MM.1S (cell line): ENCODE measurements around the gene TP53I13.

Experiments
- DNase-seq: peaks from one replicate; pipeline ENCODE4 v3.0.0-alpha.2; 2015
- H2AFZ ChIP-seq: fragments of 300-600 bp; sonication (generic); 2 replicates; pipeline ENCODE4 v1.6.0; 2016; ENCODE audit warnings: antibody characterized with exemption, low read length
- H3F3A ChIP-seq: fragments of 300-600 bp; sonication (generic); 2 replicates; pipeline ENCODE4 v1.6.1; 2016; ENCODE audit warnings: mild to moderate bottlenecking, antibody characterized with exemption, low read length, moderate library complexity, mixed read lengths; ENCODE audit not compliant: insufficient read depth
- H3K27ac ChIP-seq: fragments of 300-600 bp; sonication (generic); 2 replicates; pipeline ENCODE4 v1.5.1; 2016; ENCODE audit warnings: mild to moderate bottlenecking, low read length
- H3K27me3 ChIP-seq: fragments of 300-600 bp; sonication (generic); replicated peaks from 2 replicates; pipeline ENCODE4 v1.6.0; 2016; ENCODE audit warnings: low read length; ENCODE audit not compliant: insufficient read depth
- H3K36me3 ChIP-seq: fragments of 300-600 bp; sonication (generic); replicated peaks from 2 replicates; pipeline ENCODE4 v1.6.1; 2016; ENCODE audit warnings: mild to moderate bottlenecking, low read length, mixed read lengths; ENCODE audit not compliant: insufficient read depth
- H3K4me1 ChIP-seq: fragments of 300-600 bp; sonication (generic); 2 replicates; pipeline ENCODE4 v1.6.1; 2016; ENCODE audit warnings: low read length, mixed read lengths
- H3K4me2 ChIP-seq: fragments of 300-600 bp; sonication (generic); 2 replicates; pipeline ENCODE4 v1.6.0; 2016; ENCODE audit warnings: low read depth, low read length
- H3K4me3 ChIP-seq: fragments of 300-600 bp; sonication (generic); 2 replicates; pipeline ENCODE4 v1.5.1; 2016; ENCODE audit warnings: low read length, mixed read lengths
- H3K79me2 ChIP-seq: fragments of 300-600 bp; sonication (generic); 2 replicates; pipeline ENCODE4 v1.6.1; 2016; ENCODE audit warnings: mixed run types, low read length, mixed read lengths
- H3K9ac ChIP-seq: fragments of 300-600 bp; sonication (generic); 2 replicates; pipeline ENCODE4 v1.6.1; 2016; ENCODE audit warnings: low read length, mixed read lengths
- H3K9me2 ChIP-seq: fragments of 300-600 bp; sonication (generic); replicated peaks from 2 replicates; pipeline ENCODE4 v1.6.1; 2016; ENCODE audit warnings: mild to moderate bottlenecking, low read length, mixed read lengths; ENCODE audit not compliant: insufficient read depth
- H3K9me3 ChIP-seq: fragments of 300-600 bp; sonication (generic); replicated peaks from 2 replicates; pipeline ENCODE4 v1.6.1; 2016; ENCODE audit warnings: mild to moderate bottlenecking, low read length, mixed read lengths; ENCODE audit not compliant: insufficient read depth
- H4K20me1 ChIP-seq: fragments of 300-600 bp; sonication (generic); 2 replicates; pipeline ENCODE4 v1.6.1; 2016; ENCODE audit warnings: mild to moderate bottlenecking, low read length, moderate library complexity, mixed read lengths; ENCODE audit not compliant: insufficient read depth
- EZH2 ChIP-seq: fragments of 300-600 bp; sonication (generic); optimal IDR thresholded peaks from 2 replicates; pipeline ENCODE3; 2017; ENCODE audit warnings: low read depth, mild to moderate bottlenecking, antibody characterized with exemption, low read length, mixed read lengths
- EZH2phosphoT487 ChIP-seq: fragments of 300-600 bp; sonication (generic); IDR thresholded peaks from 2 replicates; pipeline ENCODE4 v1.6.1; 2018; ENCODE audit warnings: antibody characterized with exemption, low read length
- TF ChIP-seq, protein P1 (sequence below): fragments of 300-600 bp; sonication (generic); IDR thresholded peaks from 2 replicates; pipeline ENCODE4 v1.5.1; 2016; ENCODE audit warnings: antibody characterized with exemption, low read length, mixed read lengths

Gene TP53I13

DNA sequence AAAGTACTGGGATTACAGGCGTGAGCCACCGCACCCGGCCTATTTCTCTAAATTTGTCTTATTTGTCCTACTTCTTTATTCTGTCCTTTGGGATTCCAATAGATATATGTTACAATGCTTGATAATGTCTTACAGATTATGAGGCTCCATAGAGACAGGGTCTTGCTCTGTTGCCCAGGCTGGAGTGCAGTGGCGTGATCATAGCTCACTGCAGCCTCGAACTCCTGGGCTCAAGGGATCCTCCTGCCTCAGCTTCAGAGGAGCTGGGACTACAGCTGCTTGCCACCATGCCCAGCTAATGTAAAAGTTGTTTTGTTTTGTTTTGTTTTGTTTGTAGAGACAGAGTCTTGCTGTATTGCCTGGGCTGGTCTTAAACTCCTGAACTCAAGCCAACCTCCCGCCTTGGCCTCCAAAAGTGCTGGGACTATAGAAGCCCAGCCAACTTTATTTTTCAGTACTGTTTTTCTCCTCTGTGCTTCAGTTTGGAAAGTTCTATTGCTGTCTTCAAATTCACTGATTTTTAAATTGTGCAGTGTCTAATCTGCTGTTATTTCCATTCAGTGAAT is 34.7 kb downstream of the TP53I13 start:
- no peaks in the 10 kb centered on the region for H3K9me2 ChIP-seq
- H3K4me1 ChIP-seq, result peaks cover 14% of the 10 kb centered on the region
- H4K20me1 ChIP-seq, result no peaks in the 10 kb centered on the region
- no peak overlapping the region for H3K9ac ChIP-seq
- H3F3A ChIP-seq, result 0 out of 2 replicates have a peak, but pooled peaks cover 5% of the 10 kb centered on the region
- DNase-seq, result no peak
- no peaks in the 10 kb centered on the region for H3K79me2 ChIP-seq
- H3K36me3 ChIP-seq, result no peaks in the 10 kb centered on the region
- no peaks in the 10 kb centered on the region for H3K9me3 ChIP-seq
- no peak overlapping the region for H3K27ac ChIP-seq
- no peaks in the 10 kb centered on the region for H3K27me3 ChIP-seq
- H3K4me3 ChIP-seq, result no peak overlapping the region
- H3K4me2 ChIP-seq, result no peak overlapping the region
- TF ChIP-seq EZH2 (no peak), EZH2phosphoT487 (no peak)
- TF ChIP-seq, protein P1, sequence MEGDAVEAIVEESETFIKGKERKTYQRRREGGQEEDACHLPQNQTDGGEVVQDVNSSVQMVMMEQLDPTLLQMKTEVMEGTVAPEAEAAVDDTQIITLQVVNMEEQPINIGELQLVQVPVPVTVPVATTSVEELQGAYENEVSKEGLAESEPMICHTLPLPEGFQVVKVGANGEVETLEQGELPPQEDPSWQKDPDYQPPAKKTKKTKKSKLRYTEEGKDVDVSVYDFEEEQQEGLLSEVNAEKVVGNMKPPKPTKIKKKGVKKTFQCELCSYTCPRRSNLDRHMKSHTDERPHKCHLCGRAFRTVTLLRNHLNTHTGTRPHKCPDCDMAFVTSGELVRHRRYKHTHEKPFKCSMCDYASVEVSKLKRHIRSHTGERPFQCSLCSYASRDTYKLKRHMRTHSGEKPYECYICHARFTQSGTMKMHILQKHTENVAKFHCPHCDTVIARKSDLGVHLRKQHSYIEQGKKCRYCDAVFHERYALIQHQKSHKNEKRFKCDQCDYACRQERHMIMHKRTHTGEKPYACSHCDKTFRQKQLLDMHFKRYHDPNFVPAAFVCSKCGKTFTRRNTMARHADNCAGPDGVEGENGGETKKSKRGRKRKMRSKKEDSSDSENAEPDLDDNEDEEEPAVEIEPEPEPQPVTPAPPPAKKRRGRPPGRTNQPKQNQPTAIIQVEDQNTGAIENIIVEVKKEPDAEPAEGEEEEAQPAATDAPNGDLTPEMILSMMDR, result no peak
- no peak overlapping the region for H2AFZ ChIP-seq

DNA sequence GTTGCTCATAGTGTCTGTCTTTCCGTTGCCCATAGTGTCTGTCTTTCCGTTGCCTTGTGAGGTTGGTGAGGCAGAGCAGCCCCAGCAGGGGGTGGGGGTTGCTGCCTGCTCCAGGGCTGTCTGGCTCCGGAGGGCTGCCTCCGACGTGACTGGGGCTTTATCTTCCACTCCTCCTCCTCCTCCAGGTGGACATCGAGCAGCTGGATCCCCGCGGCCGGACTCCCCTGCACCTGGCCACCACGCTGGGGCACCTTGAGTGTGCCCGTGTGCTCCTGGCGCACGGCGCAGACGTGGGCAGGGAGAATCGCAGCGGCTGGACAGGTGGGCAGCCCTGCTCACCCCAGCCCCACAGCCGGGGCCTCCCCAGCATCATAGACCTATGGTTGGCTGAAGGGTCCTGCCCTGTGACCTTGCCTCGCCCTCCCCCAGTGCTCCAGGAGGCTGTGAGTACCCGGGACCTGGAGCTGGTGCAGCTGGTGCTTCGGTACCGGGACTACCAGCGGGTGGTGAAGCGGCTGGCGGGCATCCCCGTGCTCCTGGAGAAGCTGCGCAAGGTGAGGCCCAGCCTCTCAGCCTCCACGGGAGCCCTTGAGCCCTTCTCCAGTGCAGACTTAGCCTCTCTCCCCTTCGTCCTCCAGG is 39.2 kb downstream of the TP53I13 start:
- H3K4me2 ChIP-seq, result no peak overlapping the region
- no peaks in the 10 kb centered on the region for H4K20me1 ChIP-seq
- no peak overlapping the region for H2AFZ ChIP-seq
- no peak for DNase-seq
- no peak overlapping the region for H3K4me3 ChIP-seq
- no peak overlapping the region for H3K9ac ChIP-seq
- no peaks in the 10 kb centered on the region for H3K9me2 ChIP-seq
- no peaks in the 10 kb centered on the region for H3F3A ChIP-seq
- H3K36me3 ChIP-seq, result no peaks in the 10 kb centered on the region
- TF ChIP-seq EZH2phosphoT487, result no peak
- TF ChIP-seq, protein P1, result no peak
- H3K9me3 ChIP-seq, result no peaks in the 10 kb centered on the region
- no peaks in the 10 kb centered on the region for H3K27me3 ChIP-seq
- H3K27ac ChIP-seq, result no peak overlapping the region
- no peaks in the 10 kb centered on the region for H3K4me1 ChIP-seq
- H3K79me2 ChIP-seq, result no peaks in the 10 kb centered on the region

DNA sequence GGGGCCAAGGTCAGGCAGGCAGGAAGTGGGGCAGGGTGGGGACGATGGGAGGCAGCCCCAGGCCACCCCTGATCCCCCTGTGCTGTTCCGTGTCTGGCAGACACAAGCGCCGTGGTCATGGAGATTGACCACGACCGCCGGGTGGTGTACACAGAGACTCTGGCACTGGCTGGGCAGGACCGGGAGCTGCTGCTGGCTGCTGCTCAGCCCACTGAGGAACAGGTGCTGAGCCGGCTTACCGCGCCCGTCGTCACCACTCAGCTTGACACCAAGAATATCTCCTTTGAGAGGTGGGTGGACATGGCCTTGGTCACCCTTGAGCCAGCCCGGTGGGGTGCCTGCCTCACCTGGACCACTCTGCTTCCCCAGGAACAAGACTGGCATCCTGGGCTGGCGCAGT is 40.5 kb downstream of the TP53I13 start:
- DNase-seq, result no peak
- H3K9me3 ChIP-seq, result no peaks in the 10 kb centered on the region
- H3K36me3 ChIP-seq, result no peaks in the 10 kb centered on the region
- no peaks in the 10 kb centered on the region for H3K9me2 ChIP-seq
- no peak overlapping the region for H3K4me2 ChIP-seq
- no peak overlapping the region for H2AFZ ChIP-seq
- H3K27ac ChIP-seq, result no peak overlapping the region
- H4K20me1 ChIP-seq, result no peaks in the 10 kb centered on the region
- H3K4me3 ChIP-seq, result no peak overlapping the region
- 0 out of 2 replicates have a peak, but pooled peaks cover 3% of the 10 kb centered on the region for H3K4me1 ChIP-seq
- H3K79me2 ChIP-seq, result no peaks in the 10 kb centered on the region
- H3K9ac ChIP-seq, result no peak overlapping the region
- H3F3A ChIP-seq, result no peaks in the 10 kb centered on the region
- no peaks in the 10 kb centered on the region for H3K27me3 ChIP-seq
- no peak for TF ChIP-seq EZH2phosphoT487
- TF ChIP-seq, protein P1, result no peak
- no peak for TF ChIP-seq EZH2
